H1 (cell line): ENCODE measurements around the gene ADD3.

ENCODE experiments used
- RAD21 ChIP-seq, 2 experiments: IDR thresholded peaks in 1 of 2; conservative IDR thresholded peaks in 1 of 2; 2 replicates each; pipeline ENCODE4 v1.6.1; 2011; ENCODE audit warnings: low read depth in 2 of 2, low read length in 2 of 2, improper control_type of control experiment in 1 of 2, inconsistent platforms in 1 of 2, mild to moderate bottlenecking in 1 of 2, moderate library complexity in 1 of 2
- TF ChIP-seq, protein P1 (sequence below), 3 experiments: IDR thresholded peaks; 1 replicate in 2 of 3; 2 replicates in 1 of 3; pipeline versions ENCODE4 v1.5.1 to v1.6.1; 2011; ENCODE audit warnings: low read length in 3 of 3, mild to moderate bottlenecking in 3 of 3, inconsistent platforms in 2 of 3, low read depth in 1 of 3, moderate library complexity in 1 of 3; ENCODE audit not compliant: insufficient read depth in 1 of 3; ENCODE audit errors: control extremely low read depth in 1 of 3

DNA sequence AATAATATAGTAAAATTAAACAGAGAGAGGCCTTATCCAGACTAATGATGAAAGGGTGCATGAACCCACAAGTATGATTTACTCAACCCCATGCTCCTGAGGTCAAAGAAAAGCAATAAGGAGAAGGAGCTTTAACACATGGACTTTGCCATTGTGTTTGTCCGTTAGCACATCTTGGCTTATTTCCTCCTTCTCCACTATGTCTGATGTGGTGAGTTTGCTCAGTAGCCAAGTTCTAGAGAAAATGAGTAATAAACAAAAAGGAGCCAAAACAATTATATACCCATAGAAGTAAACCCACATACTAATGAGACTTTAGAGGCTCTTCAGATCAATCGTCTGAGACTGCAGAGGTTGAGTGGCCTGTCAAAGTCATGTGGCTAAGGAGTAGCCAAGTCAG, 26.1 kb upstream of the ADD3 start:
- TF ChIP-seq, protein P1, sequence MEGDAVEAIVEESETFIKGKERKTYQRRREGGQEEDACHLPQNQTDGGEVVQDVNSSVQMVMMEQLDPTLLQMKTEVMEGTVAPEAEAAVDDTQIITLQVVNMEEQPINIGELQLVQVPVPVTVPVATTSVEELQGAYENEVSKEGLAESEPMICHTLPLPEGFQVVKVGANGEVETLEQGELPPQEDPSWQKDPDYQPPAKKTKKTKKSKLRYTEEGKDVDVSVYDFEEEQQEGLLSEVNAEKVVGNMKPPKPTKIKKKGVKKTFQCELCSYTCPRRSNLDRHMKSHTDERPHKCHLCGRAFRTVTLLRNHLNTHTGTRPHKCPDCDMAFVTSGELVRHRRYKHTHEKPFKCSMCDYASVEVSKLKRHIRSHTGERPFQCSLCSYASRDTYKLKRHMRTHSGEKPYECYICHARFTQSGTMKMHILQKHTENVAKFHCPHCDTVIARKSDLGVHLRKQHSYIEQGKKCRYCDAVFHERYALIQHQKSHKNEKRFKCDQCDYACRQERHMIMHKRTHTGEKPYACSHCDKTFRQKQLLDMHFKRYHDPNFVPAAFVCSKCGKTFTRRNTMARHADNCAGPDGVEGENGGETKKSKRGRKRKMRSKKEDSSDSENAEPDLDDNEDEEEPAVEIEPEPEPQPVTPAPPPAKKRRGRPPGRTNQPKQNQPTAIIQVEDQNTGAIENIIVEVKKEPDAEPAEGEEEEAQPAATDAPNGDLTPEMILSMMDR (IDR thresholded peaks at IDR 0.05; ENCODE audit: control extremely low read depth in 1 of 3, insufficient read depth in 1 of 3, low read depth in 1 of 3, low read length in 3 of 3), result no peak
- no peak for TF ChIP-seq RAD21 (IDR thresholded peaks at IDR 0.05 in 1 of 2, conservative IDR thresholded peaks at IDR 0.05 in 1 of 2; ENCODE audit: low read depth in 2 of 2, low read length in 2 of 2)
